A549 (cell line): Measurements from ENCODE around the gene ULK4. TPM values are rescaled to one million over a fixed set of nuclear protein-coding genes. Genes with fewer than 3 reads are reported as not detected.

ENCODE experiments used
- ATAC-seq, 2 experiments: fragments of 200-7000 bp in 1 of 2; fragments of >200 bp in 1 of 2; cut with Nextera tagmentation in 1 of 2; cut with Tn5 transposase in 1 of 2; 3 replicates each; pipeline versions ENCODE4 v1.8.0 to v1.9.1; 2018 to 2020; ENCODE audit warnings: mild to moderate bottlenecking in 1 of 2, moderate library complexity in 1 of 2
- CTCF ChIA-PET: fragments of 300-600 bp; sonication (Branson Sonifier 250); formaldehyde crosslinking; extraction: SDS; loops from one replicate; lab custom pipeline; 2021; ENCODE audit warnings: antibody characterized with exemption, inconsistent platforms; lab: Yijun Ruan, JAX
- POLR2A ChIA-PET: fragments of 350-600 bp; formaldehyde crosslinking; extraction: SDS; loops from one replicate; lab custom pipeline; 2021; ENCODE audit warnings: antibody characterized with exemption, inconsistent platforms; lab: Yijun Ruan, JAX
- DNase-seq, 2 experiments: peaks; one replicate each; pipeline versions ENCODE4 v3.0.0 to v3.0.0-alpha.2; 2011 to 2016; ENCODE audit warnings: low read depth in 1 of 2, low spot score in 1 of 2
- FAIRE-seq: peaks from 2 replicates; lab custom pipeline; 2011; peaks lifted over from hg19 to GRCh38; lab: Jason Lieb, UNC
- H3K27ac ChIP-seq, 2 experiments: fragments of >200 bp; sonication (Bioruptor Twin); formaldehyde crosslinking; 3 replicates each; pipeline ENCODE4 v1.5.1; 2016 to 2017
- H3K4me1 ChIP-seq: fragments of >200 bp; sonication (Bioruptor Twin); formaldehyde crosslinking; 3 replicates; pipeline ENCODE4 v1.6.1; 2016
- H3K4me2 ChIP-seq: fragments of >200 bp; sonication (Bioruptor Twin); formaldehyde crosslinking; 3 replicates; pipeline ENCODE4 v1.6.1; 2016
- H3K4me3 ChIP-seq: fragments of >200 bp; sonication (Bioruptor Twin); formaldehyde crosslinking; 3 replicates; pipeline ENCODE4 v1.5.1; 2016
- H3K9me3 ChIP-seq: fragments of >200 bp; sonication (Bioruptor Twin); formaldehyde crosslinking; 3 replicates; pipeline ENCODE4 v1.6.1; 2016
- BHLHE40 ChIP-seq: IDR thresholded peaks from 2 replicates; pipeline ENCODE4 v1.6.1; 2012; ENCODE audit warnings: low read depth, low read length, inconsistent platforms
- CBX8 ChIP-seq: fragments of 200-600 bp; sonication (generic); IDR thresholded peaks from 2 replicates; pipeline ENCODE4 v1.6.1; 2016
- EHF ChIP-seq: fragments of 250-450 bp; sonication (Bioruptor Pico); IDR thresholded peaks from 2 replicates; pipeline ENCODE4 v1.5.0; 2020; ENCODE audit warnings: mild to moderate bottlenecking
- FOSL2 ChIP-seq, 2 experiments: fragments of 450-650 bp in 1 of 2; fragments of >200 bp in 1 of 2; sonication (Bioruptor Twin) in 1 of 2; formaldehyde crosslinking; IDR thresholded peaks; 2 replicates each; pipeline versions ENCODE4 v1.5.0 to v1.6.1; 2016 to 2020; ENCODE audit warnings: mild to moderate bottlenecking in 1 of 2, moderate library complexity in 1 of 2
- HES2 ChIP-seq: fragments of >200 bp; sonication (Bioruptor Twin); formaldehyde crosslinking; IDR thresholded peaks from 2 replicates; pipeline ENCODE4 v1.6.1; 2016
- HEYL ChIP-seq: fragments of 250-450 bp; sonication (Bioruptor Pico); IDR thresholded peaks from 2 replicates; pipeline ENCODE4 v1.8.0; 2021; ENCODE audit warnings: mild to moderate bottlenecking, moderate library complexity
- HOXA7 ChIP-seq: fragments of 250-450 bp; sonication (Bioruptor Pico); IDR thresholded peaks from 2 replicates; pipeline ENCODE4 v1.5.0; 2020; ENCODE audit warnings: mild to moderate bottlenecking, moderate library complexity
- HOXB5 ChIP-seq: fragments of 250-450 bp; sonication (Bioruptor Pico); IDR thresholded peaks from 2 replicates; pipeline ENCODE4 v1.5.0; 2020; ENCODE audit warnings: mild to moderate bottlenecking, moderate library complexity
- JUN ChIP-seq, 2 experiments: fragments of >200 bp; sonication (Bioruptor Twin); formaldehyde crosslinking; IDR thresholded peaks; 2 replicates in 1 of 2; 3 replicates in 1 of 2; pipeline ENCODE4 v1.6.1; 2016 to 2017
- JUNB ChIP-seq: fragments of >200 bp; sonication (Bioruptor Twin); formaldehyde crosslinking; IDR thresholded peaks from 2 replicates; pipeline ENCODE4 v1.6.1; 2016
- MAX ChIP-seq: IDR thresholded peaks from 2 replicates; pipeline ENCODE4 v1.6.1; 2012
- MAZ ChIP-seq: fragments of 150-350 bp; IDR thresholded peaks from 2 replicates; pipeline ENCODE4 v1.6.1; 2014; ENCODE audit warnings: antibody characterized with exemption, low read depth, low read length, borderline replicate concordance
- PBX3 ChIP-seq: IDR thresholded peaks from 2 replicates; pipeline ENCODE4 v1.6.1; 2012
- PHF8 ChIP-seq: fragments of 200-600 bp; sonication (generic); IDR thresholded peaks from 2 replicates; pipeline ENCODE4 v1.6.1; 2016; ENCODE audit warnings: low read depth, mild to moderate bottlenecking, antibody characterized with exemption, moderate library complexity, borderline replicate concordance
- POLR2A ChIP-seq: IDR thresholded peaks from 2 replicates; pipeline ENCODE4 v1.6.1; 2012; ENCODE audit warnings: mild to moderate bottlenecking, low read length
- POLR2AphosphoS2 ChIP-seq: conservative IDR thresholded peaks from 2 replicates; pipeline ENCODE4 v1.6.1; 2012; ENCODE audit warnings: low read length, improper control_type of control experiment, inconsistent platforms
- RCOR1 ChIP-seq: fragments of 150-350 bp; IDR thresholded peaks from 2 replicates; pipeline ENCODE4 v1.6.1; 2014; ENCODE audit warnings: antibody characterized with exemption, low read length, low read depth
- REST ChIP-seq: fragments of 200-600 bp; sonication (generic); IDR thresholded peaks from 2 replicates; pipeline ENCODE4 v1.6.1; 2016; ENCODE audit warnings: antibody characterized with exemption, mild to moderate bottlenecking, moderate library complexity
- RFX5 ChIP-seq: fragments of 450-650 bp; IDR thresholded peaks from 2 replicates; pipeline ENCODE4 v1.7.1; 2014; ENCODE audit warnings: antibody characterized with exemption, mild to moderate bottlenecking, moderate library complexity
- RNF2 ChIP-seq: fragments of 200-600 bp; sonication (generic); IDR thresholded peaks from 2 replicates; pipeline ENCODE4 v1.6.1; 2016; ENCODE audit warnings: low read depth, mild to moderate bottlenecking, antibody characterized with exemption, moderate library complexity, borderline replicate concordance
- SMC3 ChIP-seq: fragments of >200 bp; sonication (Bioruptor Twin); formaldehyde crosslinking; IDR thresholded peaks from 3 replicates; pipeline ENCODE4 v1.6.1; 2018; ENCODE audit warnings: inconsistent platforms
- TP53 ChIP-seq: fragments of 250-450 bp; sonication (Bioruptor Pico); IDR thresholded peaks from 2 replicates; pipeline ENCODE4 v1.5.0; 2021; ENCODE audit warnings: mild to moderate bottlenecking, moderate library complexity
- USF2 ChIP-seq: fragments of 450-650 bp; IDR thresholded peaks from 2 replicates; pipeline ENCODE4 v1.6.1; 2014; ENCODE audit warnings: antibody characterized with exemption
- ZC3H11A ChIP-seq: fragments of 450-650 bp; IDR thresholded peaks from 2 replicates; pipeline ENCODE4 v1.6.1; 2014; ENCODE audit warnings: antibody characterized with exemption, mild to moderate bottlenecking
- ZFP36 ChIP-seq: fragments of 450-650 bp; IDR thresholded peaks from 2 replicates; pipeline ENCODE4 v1.6.1; 2014; ENCODE audit warnings: borderline replicate concordance; ENCODE audit not compliant: partially characterized antibody
- ZNF302 ChIP-seq: fragments of 250-450 bp; sonication (Bioruptor Pico); IDR thresholded peaks from 2 replicates; pipeline ENCODE4 v1.9.0; 2021; ENCODE audit warnings: inconsistent platforms, mild to moderate bottlenecking, moderate library complexity
- WGBS: methylation state at CpG from one replicate; pipeline ENCODE4 v1.1.6; 2017; ENCODE audit errors: missing lambda C conversion rate; 5-methylcytosine and 5-hydroxymethylcytosine counted together
- polyA plus RNA-seq, 4 experiments: library from polyadenylated mRNA; depleted of rRNA in 3 of 4; stranded (reverse); fragments of >200 nt; fragmentation: RNase III in 1 of 4; extraction: RNeasy Plus Mini Kit Qiagen cat#74134 plus additional on column Dnase treatment in 1 of 4; gene quantifications; 2 replicates in 3 of 4; 3 replicates in 1 of 4; pipeline ENCODE4 v1.2.3, GENCODE V29; 2011 to 2017
- TF ChIP-seq, protein P1 (sequence below): fragments of >200 bp; sonication (Bioruptor Twin); formaldehyde crosslinking; IDR thresholded peaks from 3 replicates; pipeline ENCODE4 v1.6.1; 2016
- TF ChIP-seq, protein P2 (sequence below): fragments of >200 bp; sonication (Bioruptor Twin); formaldehyde crosslinking; IDR thresholded peaks from 3 replicates; pipeline ENCODE4 v1.5.1; 2016

ULK4 gene
- polyA plus RNA-seq, 2 of the 4 experiments (the other 2 are of a cell fraction) = 4.9 to 7.7 TPM

GRCh38 chr3:41208507-41209220 is 753.2 kb downstream of the ULK4 start:
- Histone ChIP-seq H3K4me1 (peaks cover 44% of the 10 kb centered on the region), H3K4me3 (no peak overlapping the region), H3K27ac (no peak overlapping the region), H3K4me2 (no peak overlapping the region), H3K9me3 (no peaks in the 10 kb centered on the region)
- no peak for ATAC-seq
- 89% methylated on average over 7 of the region's 7 CpGs for WGBS
- no peak for FAIRE-seq
- POLR2A ChIA-PET = interaction anchor here (2.7 kb wide), 1 partner anchor 9 kb away, joined by 14 read pairs; the partner anchor contains the start of gene CTNNB1
- no peak for DNase-seq
- CTCF ChIA-PET = interaction anchor here (1.1 kb wide), 1 partner anchor 21 kb away, joined by 3 read pairs; no protein-coding TSS in a partner anchor
- TF ChIP-seq PHF8 (no peak), JUN (IDR thresholded peaks at IDR 0.05) (no peak), BHLHE40 (no peak), POLR2A (no peak), RFX5 (no peak), HES2 (no peak), TP53 (CRISPR knock-in tag) (no peak), PBX3 (no peak), HOXB5 (no peak), RCOR1 (no peak), ZC3H11A (no peak), JUNB (no peak)
- TF ChIP-seq, all 56 proteins: peak for 0

- no peak for FAIRE-seq
- TF ChIP-seq POLR2AphosphoS2 (no peak), SMC3 (no peak), RNF2 (no peak), FOSL2 (IDR thresholded peaks at IDR 0.05) (no peak), FOSL2 (CRISPR knock-in tag; IDR thresholded peaks at IDR 0.05) (no peak), ZFP36 (no peak), MAZ (no peak), CBX8 (no peak), HOXA7 (CRISPR knock-in tag) (no peak), HEYL (CRISPR knock-in tag) (no peak), JUNB (no peak), ZNF302 (CRISPR knock-in tag) (no peak), REST (no peak), EHF (CRISPR knock-in tag) (no peak), POLR2A (no peak), USF2 (no peak), MAX (no peak), BHLHE40 (no peak)
- TF ChIP-seq, protein P1, sequence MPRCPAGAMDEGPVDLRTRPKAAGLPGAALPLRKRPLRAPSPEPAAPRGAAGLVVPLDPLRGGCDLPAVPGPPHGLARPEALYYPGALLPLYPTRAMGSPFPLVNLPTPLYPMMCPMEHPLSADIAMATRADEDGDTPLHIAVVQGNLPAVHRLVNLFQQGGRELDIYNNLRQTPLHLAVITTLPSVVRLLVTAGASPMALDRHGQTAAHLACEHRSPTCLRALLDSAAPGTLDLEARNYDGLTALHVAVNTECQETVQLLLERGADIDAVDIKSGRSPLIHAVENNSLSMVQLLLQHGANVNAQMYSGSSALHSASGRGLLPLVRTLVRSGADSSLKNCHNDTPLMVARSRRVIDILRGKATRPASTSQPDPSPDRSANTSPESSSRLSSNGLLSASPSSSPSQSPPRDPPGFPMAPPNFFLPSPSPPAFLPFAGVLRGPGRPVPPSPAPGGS = no peak
- TF ChIP-seq, protein P2, sequence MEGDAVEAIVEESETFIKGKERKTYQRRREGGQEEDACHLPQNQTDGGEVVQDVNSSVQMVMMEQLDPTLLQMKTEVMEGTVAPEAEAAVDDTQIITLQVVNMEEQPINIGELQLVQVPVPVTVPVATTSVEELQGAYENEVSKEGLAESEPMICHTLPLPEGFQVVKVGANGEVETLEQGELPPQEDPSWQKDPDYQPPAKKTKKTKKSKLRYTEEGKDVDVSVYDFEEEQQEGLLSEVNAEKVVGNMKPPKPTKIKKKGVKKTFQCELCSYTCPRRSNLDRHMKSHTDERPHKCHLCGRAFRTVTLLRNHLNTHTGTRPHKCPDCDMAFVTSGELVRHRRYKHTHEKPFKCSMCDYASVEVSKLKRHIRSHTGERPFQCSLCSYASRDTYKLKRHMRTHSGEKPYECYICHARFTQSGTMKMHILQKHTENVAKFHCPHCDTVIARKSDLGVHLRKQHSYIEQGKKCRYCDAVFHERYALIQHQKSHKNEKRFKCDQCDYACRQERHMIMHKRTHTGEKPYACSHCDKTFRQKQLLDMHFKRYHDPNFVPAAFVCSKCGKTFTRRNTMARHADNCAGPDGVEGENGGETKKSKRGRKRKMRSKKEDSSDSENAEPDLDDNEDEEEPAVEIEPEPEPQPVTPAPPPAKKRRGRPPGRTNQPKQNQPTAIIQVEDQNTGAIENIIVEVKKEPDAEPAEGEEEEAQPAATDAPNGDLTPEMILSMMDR = no peak
Observed at GRCh38 chr3:41207355-41207754, 754.5 kb downstream of the ULK4 start.

More at GRCh38 chr3:41207355-41207754, 754.5 kb downstream of the ULK4 start:
- ATAC-seq (no peak), DNase-seq (no peak)
- WGBS = 86% methylated on average over 1 of the region's 1 CpG
- Histone ChIP-seq H3K27ac (no peak overlapping the region), H3K4me2 (no peak overlapping the region), H3K4me1 (peaks cover 46% of the 10 kb centered on the region), H3K4me3 (no peak overlapping the region), H3K9me3 (no peaks in the 10 kb centered on the region)
- ChIA-PET CTCF (interaction anchor here (1.1 kb wide), 2 partner anchors 22 to 38 kb away, joined by 3 read pairs; no protein-coding TSS in a partner anchor), POLR2A (interaction anchor here (2.7 kb wide), 1 partner anchor 8 kb away, joined by 14 read pairs; the partner anchor contains the start of gene CTNNB1)
